Fibroblast of lung (primary cell): Measurements from ENCODE around the gene DACH2. TPM values are rescaled to one million over a fixed set of nuclear protein-coding genes. Genes with fewer than 3 reads are reported as not detected.
A peak's percentile ranks its signal among the peaks of the same experiment; 100 is the strongest.
"Not testable (repeated sequence)": the region's sequence is repeated elsewhere in the genome, so short reads cannot be mapped to it uniquely, and the experiment has no call there.

ENCODE experiments used
- DNase-seq, 2 donors: peaks; one replicate each; pipeline versions ENCODE4 v3.0.0 to v3.0.0-alpha.2; 2010; ENCODE audit warnings: low read depth in 2 of 2
- H2AFZ ChIP-seq: 2 replicates; pipeline ENCODE4 v1.5.1; 2012; ENCODE audit warnings: low read length, control low read depth, inconsistent platforms
- H3K27ac ChIP-seq: 2 replicates; pipeline ENCODE4 v1.5.1; 2011; ENCODE audit warnings: low read length, control low read depth; ENCODE audit not compliant: insufficient read depth
- H3K27me3 ChIP-seq: 2 replicates; pipeline ENCODE4 v1.5.1; 2011; ENCODE audit warnings: mild to moderate bottlenecking, low read length; ENCODE audit not compliant: control insufficient read depth, insufficient read depth
- H3K36me3 ChIP-seq: 2 replicates; pipeline ENCODE4 v1.5.1; 2011; ENCODE audit warnings: low read length; ENCODE audit not compliant: control insufficient read depth, insufficient read depth
- H3K4me1 ChIP-seq: 2 replicates; pipeline ENCODE4 v1.5.1; 2011; ENCODE audit warnings: low read length; ENCODE audit not compliant: control insufficient read depth, insufficient read depth; ENCODE audit errors: extremely low read depth
- H3K4me2 ChIP-seq: 2 replicates; pipeline ENCODE4 v1.5.1; 2011; ENCODE audit warnings: low read length, control low read depth; ENCODE audit not compliant: insufficient read depth; ENCODE audit errors: extremely low read depth
- H3K4me3 ChIP-seq, 4 experiments: fragments of 200-600 bp in 1 of 4; sonication (generic) in 1 of 4; replicated peaks in 1 of 4; 2 replicates each; pipeline ENCODE4 v1.5.1; 2011 to 2016; ENCODE audit warnings: low read length in 4 of 4, low read depth in 3 of 4, mild to moderate bottlenecking in 3 of 4, control low read depth in 2 of 4, inconsistent platforms in 1 of 4, mixed read lengths in 1 of 4; ENCODE audit not compliant: insufficient read depth in 1 of 4; ENCODE audit errors: control extremely low read depth in 1 of 4
- H3K79me2 ChIP-seq: 2 replicates; pipeline ENCODE4 v1.5.1; 2012; ENCODE audit warnings: mild to moderate bottlenecking, low read length, inconsistent platforms; ENCODE audit not compliant: control insufficient read depth, insufficient read depth
- H3K9ac ChIP-seq: 2 replicates; pipeline ENCODE4 v1.5.1; 2011; ENCODE audit warnings: mild to moderate bottlenecking, low read length, control low read depth; ENCODE audit not compliant: insufficient read depth
- H3K9me3 ChIP-seq: 2 replicates; pipeline ENCODE4 v1.5.1; 2012; ENCODE audit warnings: low read depth, low read length; ENCODE audit not compliant: control insufficient read depth, insufficient read depth
- H4K20me1 ChIP-seq: 2 replicates; pipeline ENCODE4 v1.5.1; 2011; ENCODE audit warnings: low read length; ENCODE audit not compliant: control insufficient read depth, insufficient read depth; ENCODE audit errors: extremely low read depth
- EZH2 ChIP-seq: IDR thresholded peaks from 2 replicates; pipeline ENCODE4 v1.5.1; 2012; ENCODE audit warnings: low read length, control low read depth, mild to moderate bottlenecking; ENCODE audit errors: missing control alignments
- polyA plus RNA-seq, 2 donors: library from polyadenylated mRNA; depleted of rRNA in 1 of 2; stranded (reverse) in 1 of 2; unstranded in 1 of 2; fragments of >200 nt; gene quantifications; 2 replicates each; pipeline ENCODE4 v1.2.1, GENCODE V29; 2011 to 2012; ENCODE audit warnings: missing spikeins in 1 of 2
- total RNA-seq: library from RNA; depleted of rRNA; stranded (reverse); fragments of >200 nt; gene quantifications from 2 replicates; pipeline ENCODE4 v1.2.1, GENCODE V29; 2014
- TF ChIP-seq, protein P1 (sequence below), 2 donors: IDR thresholded peaks in 1 of 2; conservative IDR thresholded peaks in 1 of 2; 1 replicate in 1 of 2; 2 replicates in 1 of 2; pipeline ENCODE4 v1.5.1; 2011 to 2012; ENCODE audit warnings: low read length in 2 of 2, control low read depth in 1 of 2, inconsistent platforms in 1 of 2, low read depth in 1 of 2, mild to moderate bottlenecking in 1 of 2

DACH2 gene
- total and polyA plus RNA-seq, 2 donors (not counting 1 experiment from before 2014, with no cell fraction given): 0.24 to 0.99 TPM

DNA sequence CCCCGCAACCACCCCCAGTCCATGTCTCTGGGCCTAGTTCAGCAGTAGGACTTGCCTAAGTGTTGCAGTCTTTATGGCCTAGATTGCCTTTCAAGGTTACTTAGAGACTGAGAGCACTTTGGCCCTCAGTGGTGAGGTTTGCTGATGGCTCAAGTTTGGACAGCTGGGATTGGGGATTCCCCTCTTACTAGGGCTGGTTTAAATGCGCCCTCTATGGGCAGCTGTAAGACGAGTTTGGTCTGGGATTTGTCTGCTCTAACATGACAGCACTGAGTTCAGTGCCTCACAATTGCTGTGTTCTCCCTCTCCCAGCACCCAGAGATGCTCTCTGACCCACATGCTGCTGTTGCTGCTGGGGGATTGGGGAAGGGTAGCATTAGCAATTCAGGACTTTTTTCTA is 23.1 kb downstream of the DACH2 start:
- no peaks in the 10 kb centered on the region for H3K79me2 ChIP-seq
- DNase-seq: peak in 1 of 2 donors; percentile 65
- TF ChIP-seq, protein P1, sequence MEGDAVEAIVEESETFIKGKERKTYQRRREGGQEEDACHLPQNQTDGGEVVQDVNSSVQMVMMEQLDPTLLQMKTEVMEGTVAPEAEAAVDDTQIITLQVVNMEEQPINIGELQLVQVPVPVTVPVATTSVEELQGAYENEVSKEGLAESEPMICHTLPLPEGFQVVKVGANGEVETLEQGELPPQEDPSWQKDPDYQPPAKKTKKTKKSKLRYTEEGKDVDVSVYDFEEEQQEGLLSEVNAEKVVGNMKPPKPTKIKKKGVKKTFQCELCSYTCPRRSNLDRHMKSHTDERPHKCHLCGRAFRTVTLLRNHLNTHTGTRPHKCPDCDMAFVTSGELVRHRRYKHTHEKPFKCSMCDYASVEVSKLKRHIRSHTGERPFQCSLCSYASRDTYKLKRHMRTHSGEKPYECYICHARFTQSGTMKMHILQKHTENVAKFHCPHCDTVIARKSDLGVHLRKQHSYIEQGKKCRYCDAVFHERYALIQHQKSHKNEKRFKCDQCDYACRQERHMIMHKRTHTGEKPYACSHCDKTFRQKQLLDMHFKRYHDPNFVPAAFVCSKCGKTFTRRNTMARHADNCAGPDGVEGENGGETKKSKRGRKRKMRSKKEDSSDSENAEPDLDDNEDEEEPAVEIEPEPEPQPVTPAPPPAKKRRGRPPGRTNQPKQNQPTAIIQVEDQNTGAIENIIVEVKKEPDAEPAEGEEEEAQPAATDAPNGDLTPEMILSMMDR (conservative IDR thresholded peaks at IDR 0.05 in 1 of 2, IDR thresholded peaks at IDR 0.05 in 1 of 2; ENCODE audit: low read depth in 1 of 2, low read length in 2 of 2): peak; percentile 27 to 49
- TF ChIP-seq EZH2: no peak
- no peaks in the 10 kb centered on the region for H3K9me3 ChIP-seq
- H2AFZ ChIP-seq: no peak overlapping the region
- no peaks in the 10 kb centered on the region for H3K4me1 ChIP-seq
- H3K4me3 ChIP-seq: no peak overlapping the region
- no peak overlapping the region for H3K9ac ChIP-seq
- H3K27ac ChIP-seq: no peak overlapping the region
- H3K27me3 ChIP-seq: no peaks in the 10 kb centered on the region
- H4K20me1 ChIP-seq: no peaks in the 10 kb centered on the region
- no peak overlapping the region for H3K4me2 ChIP-seq
- no peaks in the 10 kb centered on the region for H3K36me3 ChIP-seq

DNA sequence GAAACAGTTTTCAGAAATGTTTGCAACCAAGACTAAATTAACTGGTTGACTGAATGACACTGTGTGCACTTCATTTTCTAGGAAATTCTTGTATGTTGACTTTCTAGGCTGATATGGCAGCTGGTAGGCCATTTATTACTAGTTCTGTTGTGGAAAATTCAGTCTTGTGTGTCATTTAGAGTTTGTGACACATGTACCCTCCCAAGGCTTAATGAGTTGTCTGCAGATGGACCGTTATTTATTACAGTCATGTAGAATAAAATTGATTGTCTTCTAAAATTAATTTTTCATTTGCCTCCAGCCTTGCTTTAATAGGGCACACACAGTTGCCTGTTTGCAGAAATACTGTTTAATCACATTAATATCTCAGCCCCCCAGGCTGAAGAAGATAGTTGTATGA is 30.7 kb downstream of the DACH2 start:
- TF ChIP-seq, protein P1 (conservative IDR thresholded peaks at IDR 0.05 in 1 of 2, IDR thresholded peaks at IDR 0.05 in 1 of 2; ENCODE audit: low read depth in 1 of 2, low read length in 2 of 2): no peak
- TF ChIP-seq EZH2: no peak
- Histone ChIP-seq H3K4me3 (no peak overlapping the region), H3K9me3 (no peaks in the 10 kb centered on the region), H3K36me3 (no peaks in the 10 kb centered on the region), H3K27me3 (no peaks in the 10 kb centered on the region), H3K9ac (no peak overlapping the region), H2AFZ (no peak overlapping the region), H3K4me1 (no peaks in the 10 kb centered on the region), H3K4me2 (no peak overlapping the region), H3K27ac (no peak overlapping the region), H3K79me2 (no peaks in the 10 kb centered on the region), H4K20me1 (no peaks in the 10 kb centered on the region)
- no peak for DNase-seq

DNA sequence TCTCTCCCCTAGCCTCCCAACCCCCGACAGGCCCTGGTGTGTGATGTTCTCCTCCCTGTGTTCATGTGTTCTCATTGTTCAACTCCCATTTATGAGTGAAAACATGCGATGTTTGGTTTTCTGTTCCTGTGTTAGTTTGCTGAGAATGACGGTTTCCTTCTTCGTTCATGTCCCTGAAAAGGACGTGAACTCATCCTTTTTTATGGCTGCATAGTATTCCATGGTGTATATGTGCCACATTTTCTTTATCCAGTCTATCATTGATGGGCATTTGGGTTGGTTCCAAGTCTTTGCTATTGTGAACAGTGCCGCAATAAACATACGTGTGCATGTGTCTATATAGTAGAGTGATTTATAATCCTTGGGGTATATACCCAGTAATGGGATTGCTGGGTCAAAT is 33.1 kb downstream of the DACH2 start:
- not testable (repeated sequence) for H4K20me1 ChIP-seq, H2AFZ ChIP-seq, H3K36me3 ChIP-seq, DNase-seq, H3K79me2 ChIP-seq, H3K27ac ChIP-seq, H3K4me1 ChIP-seq, H3K9ac ChIP-seq, H3K9me3 ChIP-seq, H3K27me3 ChIP-seq, H3K4me3 ChIP-seq, H3K4me2 ChIP-seq
